NCI-H2029 treated with DMSO at 0.1 percent for 48 hours (cell line): ENCODE data around the gene PLAGL2.
"Not testable (repeated sequence)": the region's sequence is repeated elsewhere in the genome, so short reads cannot be mapped to it uniquely, and the experiment has no call there.

Experiments used
- DNase-seq: peaks from one replicate; lab custom pipeline; 2025; lab: John Stamatoyannopoulos, UW

PLAGL2 gene, protein sequence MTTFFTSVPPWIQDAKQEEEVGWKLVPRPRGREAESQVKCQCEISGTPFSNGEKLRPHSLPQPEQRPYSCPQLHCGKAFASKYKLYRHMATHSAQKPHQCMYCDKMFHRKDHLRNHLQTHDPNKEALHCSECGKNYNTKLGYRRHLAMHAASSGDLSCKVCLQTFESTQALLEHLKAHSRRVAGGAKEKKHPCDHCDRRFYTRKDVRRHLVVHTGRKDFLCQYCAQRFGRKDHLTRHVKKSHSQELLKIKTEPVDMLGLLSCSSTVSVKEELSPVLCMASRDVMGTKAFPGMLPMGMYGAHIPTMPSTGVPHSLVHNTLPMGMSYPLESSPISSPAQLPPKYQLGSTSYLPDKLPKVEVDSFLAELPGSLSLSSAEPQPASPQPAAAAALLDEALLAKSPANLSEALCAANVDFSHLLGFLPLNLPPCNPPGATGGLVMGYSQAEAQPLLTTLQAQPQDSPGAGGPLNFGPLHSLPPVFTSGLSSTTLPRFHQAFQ

DNA sequence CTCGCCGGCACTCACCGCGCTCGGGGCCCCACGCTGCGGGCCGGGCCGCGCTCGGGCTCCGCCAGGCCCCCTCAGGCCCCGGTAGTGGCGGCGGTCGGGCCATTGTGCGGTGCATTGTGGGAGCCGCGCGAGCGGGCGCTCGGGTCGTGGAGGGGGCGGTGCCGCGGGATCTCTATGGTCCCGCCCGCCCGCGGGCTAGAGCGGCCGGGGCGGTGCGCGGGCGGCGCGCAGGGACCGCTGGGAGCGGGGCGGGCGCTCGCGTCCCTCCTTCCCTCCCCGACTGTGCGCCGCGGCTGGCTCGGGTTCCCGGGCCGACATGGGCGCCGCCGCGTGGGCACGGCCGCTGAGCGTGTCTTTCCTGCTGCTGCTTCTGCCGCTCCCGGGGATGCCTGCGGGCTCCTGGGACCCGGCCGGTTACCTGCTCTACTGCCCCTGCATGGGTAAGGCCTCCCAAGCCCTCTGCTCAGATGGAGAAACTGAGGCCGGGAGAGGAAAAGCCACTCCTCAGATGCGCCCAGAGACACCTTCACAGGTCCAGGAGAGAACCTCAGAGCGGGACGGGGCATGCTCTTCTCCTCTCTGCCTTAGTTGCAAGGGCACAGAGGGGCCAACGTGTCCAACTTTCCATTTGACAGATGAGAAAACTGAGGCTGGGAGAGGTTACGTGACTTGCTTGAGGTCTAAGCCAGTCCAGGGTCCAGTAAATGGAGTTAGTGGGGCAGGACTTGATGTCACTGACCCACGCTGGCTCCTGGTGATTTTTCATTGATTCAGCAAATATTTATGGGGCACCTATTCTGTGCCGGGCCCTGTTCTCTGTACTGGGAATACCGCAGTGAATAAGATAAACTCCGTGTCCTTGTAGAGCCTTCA, at the start of gene PLAGL2, which contains the start of gene POFUT1:
Gene PLAGL2, minus strand, starts transcription at position 118 of the 873 bp plus-strand sequence. CDS start 5,565 bp downstream, outside the sequence.
Gene POFUT1, plus strand, starts transcription at position 255 of the 873 bp plus-strand sequence. Its CDS starts 62 bp downstream, at position 317.
- DNase-seq, result peak; percentile 60

DNA sequence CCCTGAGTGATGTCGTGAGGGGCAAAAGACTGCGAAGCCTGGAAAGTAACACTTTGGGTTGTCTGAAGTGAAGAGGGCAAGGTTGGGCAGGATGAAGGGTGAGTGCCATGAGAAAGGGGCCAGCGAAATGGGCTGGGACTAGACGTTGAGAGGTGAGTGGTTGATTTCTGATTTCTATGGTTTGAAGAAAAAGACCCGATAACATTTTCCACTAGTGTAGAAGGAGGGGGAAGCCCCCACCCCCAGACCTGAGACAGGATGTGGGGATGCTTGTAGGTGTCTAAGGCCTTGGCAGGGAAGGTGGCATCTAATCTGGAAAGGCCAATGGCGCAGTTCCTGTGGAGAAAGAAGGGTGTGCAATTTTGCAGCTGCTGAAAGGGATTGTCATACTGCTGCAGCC, 44.6 kb upstream of the PLAGL2 start:
- no peak for DNase-seq

DNA sequence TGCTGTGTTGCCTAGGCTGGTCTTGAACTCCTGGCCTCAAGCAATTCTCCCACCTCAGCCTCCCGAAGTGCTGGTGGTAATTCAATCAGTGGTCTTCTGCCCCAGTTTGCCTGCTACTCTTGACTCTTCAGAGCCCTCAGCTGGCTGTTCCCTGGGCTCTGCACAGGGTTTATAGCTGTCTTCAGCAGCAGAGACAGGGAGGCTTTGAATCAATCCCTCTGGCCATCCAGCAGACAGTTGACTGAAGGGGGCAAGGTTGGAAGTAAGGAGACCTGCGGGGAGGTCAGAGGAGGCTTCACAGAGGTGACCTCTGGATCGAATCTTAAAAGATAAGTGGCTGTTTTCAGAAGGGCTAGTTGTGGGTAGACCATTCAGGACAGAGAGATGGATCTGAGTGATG, 43.9 kb upstream of the PLAGL2 start:
- DNase-seq, result no peak

DNA sequence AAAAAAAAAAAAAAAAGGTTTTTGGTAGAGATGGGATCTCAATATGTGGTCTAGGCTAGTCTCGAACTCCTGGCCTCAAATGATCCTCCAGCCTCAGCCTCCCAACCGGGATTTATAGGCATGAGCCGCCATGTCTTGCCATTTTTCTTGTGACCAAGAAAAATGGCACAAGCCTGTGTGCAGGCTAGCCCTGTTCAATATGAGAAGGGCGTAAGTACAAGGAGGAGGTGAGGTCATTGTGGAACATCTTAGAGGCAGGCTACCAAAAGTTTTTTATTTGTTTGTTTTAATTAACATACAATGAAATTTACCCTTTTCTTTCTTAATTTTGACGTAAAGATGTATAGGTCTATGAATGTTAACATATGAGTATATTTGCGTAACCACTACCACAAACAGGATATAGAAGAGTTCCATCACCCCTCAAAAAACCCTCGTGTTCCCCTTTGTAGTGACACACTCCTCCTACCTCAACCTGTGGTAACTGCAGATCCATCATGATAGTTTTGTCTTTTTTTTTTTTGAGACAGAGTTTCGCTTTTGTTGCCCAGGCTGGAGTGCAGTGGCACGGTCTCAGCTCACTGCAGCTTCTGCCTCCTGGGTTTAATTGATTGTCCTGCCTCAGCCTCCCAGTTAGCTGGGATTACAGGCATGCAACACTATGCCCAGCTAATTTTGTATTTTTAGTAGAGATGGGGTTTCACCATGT, 41.6 kb upstream of the PLAGL2 start:
- DNase-seq, result no peak

DNA sequence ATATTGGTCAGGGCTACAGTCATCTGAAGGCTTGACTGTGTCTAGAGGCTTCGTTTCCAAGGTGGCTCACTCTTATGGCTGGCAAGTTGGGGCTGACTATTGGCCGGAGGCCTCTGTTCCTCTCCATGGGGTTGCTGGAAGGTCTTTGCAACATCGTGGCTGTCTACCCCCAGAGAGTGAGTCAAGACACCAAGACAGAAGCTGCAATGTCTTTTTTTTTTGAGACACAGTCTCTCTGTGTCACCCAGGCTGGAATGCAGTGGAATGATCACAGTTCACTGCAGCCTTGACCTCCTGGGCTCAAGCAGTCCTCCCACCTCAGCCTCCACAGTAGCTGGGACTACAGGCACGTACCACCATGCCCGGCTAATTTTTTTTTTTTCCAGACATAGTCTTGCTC, 40.5 kb upstream of the PLAGL2 start:
- no peak for DNase-seq

DNA sequence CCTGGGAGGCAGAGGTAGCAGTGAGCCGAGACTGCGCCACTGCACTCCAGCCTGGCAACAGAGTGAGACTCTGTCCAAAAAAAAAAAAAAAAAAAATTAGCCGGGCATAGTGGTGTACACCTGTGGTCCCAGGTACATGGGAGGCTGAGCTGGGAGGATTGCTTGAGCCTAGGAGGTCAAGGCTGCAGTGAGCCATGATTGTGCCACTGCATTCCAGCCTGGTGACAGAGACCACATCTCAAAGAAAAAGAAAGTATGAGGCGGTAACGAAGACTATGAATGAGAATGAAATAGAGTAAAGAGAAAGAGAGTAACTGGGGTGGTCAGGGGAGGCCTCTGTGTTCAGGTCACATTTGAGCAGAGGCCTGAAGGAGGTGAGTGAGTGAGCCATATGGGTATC, 38.7 kb upstream of the PLAGL2 start:
- not testable (repeated sequence) for DNase-seq

DNA sequence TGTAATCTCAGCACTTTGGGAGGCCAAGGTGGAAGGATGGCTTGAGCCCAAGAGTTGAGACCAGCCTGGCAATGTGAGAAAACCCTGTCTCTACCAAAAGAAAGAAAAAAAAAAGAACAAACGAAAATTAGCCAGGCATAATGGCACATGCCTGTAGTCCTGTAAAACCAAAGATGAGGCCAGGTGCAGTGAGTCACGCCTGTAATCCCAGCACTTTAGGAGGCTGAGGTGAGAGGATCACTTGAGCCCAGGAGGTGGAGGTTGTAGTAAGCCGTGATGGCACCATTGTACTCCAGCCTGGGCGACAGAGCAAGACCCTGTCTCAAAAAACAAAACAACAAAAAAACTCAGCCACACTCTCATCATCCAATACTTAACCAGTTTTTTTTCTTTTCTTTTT, 37.4 kb upstream of the PLAGL2 start:
- DNase-seq, result no peak

DNA sequence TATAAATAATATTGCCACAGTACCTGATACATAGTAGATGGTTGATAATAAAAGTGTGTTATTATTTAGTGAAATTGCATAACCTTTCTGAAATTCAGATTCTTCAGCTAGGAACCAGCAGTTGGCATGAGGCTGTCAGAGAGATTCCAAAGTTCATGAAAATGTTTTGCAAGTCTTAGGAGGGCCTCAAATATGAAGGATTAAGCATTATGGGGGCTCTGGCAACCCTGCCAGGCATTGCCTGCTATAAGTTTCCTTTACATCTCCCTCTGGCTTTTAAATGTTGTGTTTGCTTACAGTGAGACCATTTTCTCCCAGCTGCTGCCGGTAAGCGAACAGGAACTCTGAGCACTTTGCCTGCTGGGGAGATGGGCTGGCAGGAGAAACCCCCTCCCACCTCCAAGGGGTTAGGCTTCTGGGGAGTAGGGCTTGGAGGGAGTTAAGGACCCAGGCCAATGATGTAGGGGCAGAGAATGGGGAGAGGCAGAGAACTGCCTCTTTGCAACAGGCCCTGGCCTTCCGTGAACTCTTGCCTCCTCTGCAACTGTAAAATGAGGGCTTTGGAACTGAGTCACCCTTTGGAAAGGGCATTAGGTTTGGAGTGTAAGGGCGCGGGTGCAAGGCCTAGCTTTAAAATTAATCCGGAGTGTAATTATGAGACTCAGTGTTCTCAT, 36.7 kb upstream of the PLAGL2 start:
- DNase-seq, result no peak

DNA sequence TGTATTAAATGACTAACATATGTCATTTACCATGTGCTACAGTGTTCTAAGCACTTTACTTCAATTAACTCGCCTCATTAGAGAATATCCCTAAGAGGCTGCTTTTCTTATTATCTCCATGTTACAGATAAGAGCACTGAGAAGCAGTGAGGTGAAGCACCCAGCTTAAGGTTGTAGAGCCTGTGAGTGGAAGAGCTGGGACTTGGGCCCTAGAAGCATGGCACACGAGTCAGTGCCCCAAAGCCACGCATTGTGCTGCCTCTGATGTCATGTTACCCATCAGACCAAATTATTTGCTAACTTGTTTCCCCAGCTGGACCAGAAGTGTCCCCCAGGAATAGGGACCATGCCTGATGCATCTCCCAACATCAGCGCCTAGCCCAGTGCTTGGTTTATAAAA, 34.3 kb upstream of the PLAGL2 start:
- no peak for DNase-seq

DNA sequence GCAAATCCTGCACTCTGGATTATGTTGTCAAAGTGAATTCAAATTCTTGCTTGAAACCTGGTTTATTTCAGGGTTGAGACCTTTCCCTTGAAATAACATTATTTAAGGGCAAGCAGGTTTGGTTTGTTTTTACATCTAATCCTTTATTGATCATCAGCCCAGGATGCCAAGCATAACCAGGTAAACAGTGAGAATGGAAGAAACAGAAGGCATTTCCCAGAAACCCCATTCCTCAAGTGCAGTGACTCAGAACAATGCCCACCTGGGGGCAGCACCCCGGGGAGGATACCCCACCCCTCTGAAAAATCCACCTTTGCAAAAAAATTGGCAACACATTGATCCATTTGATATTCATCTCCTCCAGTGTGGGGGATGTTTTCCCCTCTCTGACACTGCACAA, 32.7 kb upstream of the PLAGL2 start:
- no peak for DNase-seq

DNA sequence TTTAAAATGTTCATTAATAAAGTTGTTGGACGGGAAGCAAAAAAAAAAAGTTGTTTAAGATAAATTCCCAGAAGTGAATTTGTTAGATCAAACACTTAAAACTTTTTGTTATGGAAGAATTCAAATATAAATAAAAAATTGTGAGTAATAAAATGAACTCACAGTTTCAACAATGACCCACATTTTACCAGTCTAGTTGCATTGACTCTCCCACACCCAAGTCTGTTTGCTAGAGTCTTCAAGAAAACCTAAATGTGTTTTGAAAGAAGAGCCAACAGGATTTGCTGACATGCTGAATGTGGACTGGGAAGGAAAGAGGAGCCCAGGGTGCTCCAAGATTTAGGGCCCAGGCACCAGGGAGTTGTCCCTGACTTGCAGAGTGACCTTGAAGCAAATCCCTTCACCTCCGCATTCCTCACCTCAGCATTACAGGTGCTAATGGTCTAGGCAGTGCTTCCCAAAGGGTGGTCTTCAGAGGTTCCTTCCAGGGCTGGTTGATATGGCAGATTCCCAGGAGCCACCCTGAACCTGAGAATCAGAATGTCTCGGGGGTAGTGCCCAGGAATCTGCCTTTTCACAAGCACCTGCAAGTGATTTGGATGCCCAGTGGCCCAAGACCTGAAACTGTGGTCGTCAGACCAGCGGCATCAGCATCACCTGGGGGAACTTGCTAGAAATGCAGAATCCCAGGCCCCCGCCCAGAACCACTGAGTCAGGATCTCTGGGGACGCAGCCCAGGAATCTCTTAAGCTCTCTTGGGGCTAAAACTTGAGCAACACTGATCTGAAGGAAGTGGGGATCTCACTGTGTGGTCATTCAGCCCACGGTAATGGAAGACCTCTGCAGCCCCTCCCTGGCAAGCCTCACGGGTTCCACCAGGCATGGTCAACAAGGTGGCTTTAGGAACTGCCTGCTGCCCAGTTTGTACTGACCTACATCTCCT, 31.2 kb upstream of the PLAGL2 start:
- no peak for DNase-seq

DNA sequence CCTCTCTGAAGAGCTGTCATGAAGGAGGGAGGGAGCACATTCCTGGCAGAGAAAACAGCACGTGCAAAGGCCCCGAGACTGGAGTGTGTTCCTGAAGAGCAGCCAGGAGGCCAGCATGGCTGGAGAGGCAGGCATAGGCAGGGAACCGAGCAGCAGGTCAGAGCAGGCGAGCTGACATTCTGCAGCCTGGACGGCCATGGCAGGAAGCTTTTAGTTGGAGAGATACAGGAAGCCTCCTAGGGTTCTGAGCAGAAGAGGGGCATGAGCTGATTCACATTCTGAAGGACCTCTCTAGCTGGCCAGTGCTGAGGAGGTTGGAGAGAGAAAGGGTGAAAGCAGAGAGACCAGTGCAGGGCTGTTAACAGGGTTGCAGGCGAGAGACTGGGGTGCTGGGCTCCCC, 29.9 kb upstream of the PLAGL2 start:
- DNase-seq, result no peak

DNA sequence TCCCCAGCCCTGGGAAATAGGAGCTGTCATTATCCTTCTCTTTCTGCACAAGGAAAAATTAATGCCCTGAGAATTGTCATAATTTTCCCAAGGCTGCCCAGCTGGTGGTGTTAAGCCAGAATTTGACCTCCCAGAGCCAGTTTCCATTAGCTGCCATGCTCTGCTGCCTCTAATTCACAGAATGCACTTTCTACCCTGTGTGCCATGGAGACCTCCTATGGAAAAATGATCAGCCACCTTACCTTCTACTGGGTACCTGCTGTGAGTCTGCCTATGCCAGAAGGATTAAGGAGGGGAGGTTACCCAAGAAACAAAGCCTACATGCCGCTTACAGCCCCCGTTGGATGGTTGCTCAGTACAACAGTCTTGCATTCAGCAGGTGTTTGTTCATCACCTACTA, 29.3 kb upstream of the PLAGL2 start:
- DNase-seq, result no peak

DNA sequence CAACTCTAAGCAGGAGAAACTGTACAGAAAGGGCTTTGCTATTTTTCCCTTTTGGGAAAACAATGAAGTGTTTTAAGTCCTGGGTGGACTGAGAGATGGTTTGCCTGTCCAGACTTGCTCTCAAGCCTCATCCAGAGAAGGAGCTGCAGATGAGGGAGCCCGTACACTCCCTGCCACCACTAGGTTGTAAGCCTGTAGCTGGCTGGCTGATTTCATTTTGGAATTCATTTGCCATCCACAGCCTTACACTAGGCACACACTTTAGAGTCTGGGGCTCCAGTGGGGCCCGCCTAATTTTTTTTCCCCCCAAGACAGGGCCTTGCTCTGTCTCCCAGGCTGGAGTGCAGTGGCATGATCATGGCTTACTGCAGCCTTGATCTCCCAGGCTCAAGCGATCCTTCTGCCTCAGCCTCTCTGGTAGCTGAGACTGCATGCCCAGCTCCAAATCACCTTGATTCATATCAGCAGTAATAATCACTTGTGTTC, 28.5 kb upstream of the PLAGL2 start:
- no peak for DNase-seq

DNA sequence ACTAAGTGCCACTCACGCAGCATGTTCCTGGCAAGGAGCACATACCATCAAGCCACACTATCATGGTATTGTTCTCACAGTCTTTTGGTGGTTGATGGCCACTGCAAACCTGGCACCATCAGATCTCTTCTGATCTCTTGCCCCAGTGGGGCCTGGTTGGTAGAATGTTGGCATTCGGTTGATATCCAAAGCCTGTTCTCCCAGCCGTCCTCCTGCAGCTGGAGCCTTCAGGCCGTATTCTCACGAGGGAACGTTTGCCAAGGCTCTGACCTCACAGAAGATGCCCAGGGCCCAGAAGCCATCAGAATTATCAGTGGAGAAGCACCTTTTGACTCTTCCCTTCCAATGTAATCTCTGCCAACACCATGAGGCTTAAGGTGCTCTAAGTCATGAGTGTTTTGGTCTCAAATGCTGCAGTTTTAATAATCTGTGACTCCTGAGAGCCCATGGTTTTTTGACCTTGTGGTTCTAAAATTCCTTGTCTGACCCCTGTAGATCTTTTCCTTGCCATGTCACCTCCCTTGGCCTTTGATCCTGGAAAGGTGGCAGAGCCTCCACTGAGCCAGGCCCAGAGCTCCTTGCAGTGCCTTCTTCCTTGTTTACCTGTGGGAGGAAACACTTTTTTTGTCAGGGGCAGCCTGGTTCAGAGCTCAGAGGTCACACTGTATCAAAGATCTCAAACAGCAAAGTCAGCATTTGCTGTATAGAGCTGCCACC, 27.9 kb upstream of the PLAGL2 start:
- DNase-seq, result no peak

DNA sequence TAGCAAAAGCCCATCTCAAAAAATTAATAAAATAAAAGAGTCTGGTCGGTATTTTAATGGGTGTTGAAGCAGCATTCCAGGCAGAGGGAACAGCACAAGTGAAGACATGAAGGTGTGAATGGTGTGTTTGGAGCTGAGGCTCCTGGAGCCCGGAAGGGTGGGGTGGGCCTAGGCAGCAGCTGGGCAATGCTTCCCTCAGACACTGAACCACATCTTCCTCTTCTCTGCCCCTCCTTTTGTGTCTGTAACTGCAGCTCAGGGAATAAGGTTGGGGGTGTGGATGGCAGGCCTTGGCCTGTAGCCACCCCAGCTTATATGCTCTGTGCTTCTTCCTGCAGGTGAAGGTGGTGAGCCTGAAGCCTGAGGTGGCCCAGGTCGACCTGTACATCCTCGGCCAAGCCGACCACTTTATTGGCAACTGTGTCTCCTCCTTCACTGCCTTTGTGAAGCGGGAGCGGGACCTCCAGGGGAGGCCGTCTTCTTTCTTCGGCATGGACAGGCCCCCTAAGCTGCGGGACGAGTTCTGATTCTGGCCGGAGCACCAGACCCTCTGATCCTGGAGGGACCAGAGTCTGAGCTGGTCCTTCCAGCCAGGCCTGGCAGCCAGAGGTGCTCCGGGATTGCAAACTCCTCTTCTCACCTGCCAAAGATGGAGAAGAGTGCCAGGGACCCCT, 26.7 kb upstream of the PLAGL2 start:
- no peak for DNase-seq

DNA sequence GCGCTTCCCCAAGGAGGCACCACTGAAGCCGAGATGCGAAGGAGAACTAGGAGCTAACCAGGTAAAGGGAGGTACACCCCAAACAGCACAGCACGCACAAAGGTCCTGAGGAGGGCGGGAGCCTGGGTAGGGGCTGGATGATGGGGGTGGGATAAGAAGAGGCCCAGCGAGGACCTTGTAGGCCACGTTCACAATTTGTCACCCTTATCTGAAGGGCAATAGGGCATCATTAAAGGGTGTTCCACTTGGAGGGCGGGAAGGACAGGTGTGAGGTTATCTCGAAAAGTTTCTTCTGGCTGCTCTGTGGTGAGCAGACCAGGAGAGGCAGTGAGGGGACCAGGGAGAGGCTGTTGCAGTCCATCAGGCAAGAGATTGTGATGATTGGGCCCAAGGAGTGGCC, 25.7 kb upstream of the PLAGL2 start:
- DNase-seq, result no peak

DNA sequence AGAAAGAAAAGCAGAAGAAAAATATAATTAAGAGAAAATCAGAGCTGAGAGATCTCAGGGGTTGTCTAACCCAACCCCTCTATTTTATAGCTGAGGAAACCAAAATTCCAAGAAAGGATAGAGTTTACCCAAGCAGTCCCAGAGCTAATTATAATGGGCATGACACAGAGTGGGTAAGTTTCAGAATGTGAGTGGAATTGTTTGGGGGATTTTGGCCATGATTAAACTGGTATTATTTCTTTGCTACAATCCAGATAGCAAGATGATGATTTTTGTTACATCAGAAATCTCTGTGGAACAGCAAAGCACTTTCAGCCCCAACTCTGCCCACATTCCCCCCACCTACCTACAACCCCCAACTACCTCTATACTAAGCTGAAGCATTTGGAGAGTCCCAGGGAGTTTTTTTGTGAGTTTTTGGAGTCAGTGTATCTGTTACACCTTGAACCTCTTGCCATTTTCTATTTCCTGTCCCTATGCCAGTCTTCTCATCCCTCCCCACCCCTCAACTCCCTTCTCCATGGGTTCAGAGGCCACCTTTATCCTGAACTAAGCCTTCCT, 24.9 kb upstream of the PLAGL2 start:
- no peak for DNase-seq

DNA sequence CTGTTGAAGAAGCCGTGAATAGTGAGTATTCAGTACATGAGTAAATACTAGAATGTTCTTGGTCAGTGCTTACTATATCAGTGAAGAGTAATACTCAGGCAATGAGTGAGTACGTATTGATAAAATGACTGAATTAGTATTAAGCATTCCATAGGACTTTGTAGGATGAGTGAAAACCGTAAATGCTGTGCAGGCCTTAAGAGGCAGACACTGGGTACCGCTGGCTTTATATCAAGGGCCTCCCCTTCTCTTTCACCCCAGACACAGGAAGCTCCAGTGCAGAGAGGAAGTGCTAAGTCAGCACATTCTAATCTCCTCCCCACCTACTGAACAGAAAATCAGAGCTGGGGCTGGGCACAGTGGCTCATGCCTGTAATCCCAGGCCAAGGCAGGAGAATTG, 24.3 kb upstream of the PLAGL2 start:
- no peak for DNase-seq
